BLaER1 (cell line): ENCODE data around the gene MYH10.

Experiments
- H3K27ac ChIP-seq: shearing (Covaris generic); formaldehyde crosslinking; 2 replicates; pipeline ENCODE4 v1.8.1; 2022
- H3K27me3 ChIP-seq: shearing (Covaris generic); formaldehyde crosslinking; 2 replicates; pipeline ENCODE4 v1.8.1; 2022
- H3K36me3 ChIP-seq: shearing (Covaris generic); formaldehyde crosslinking; 2 replicates; pipeline ENCODE4 v1.8.1; 2022
- H3K4me1 ChIP-seq: shearing (Covaris generic); formaldehyde crosslinking; 2 replicates; pipeline ENCODE4 v1.8.1; 2022
- H3K4me2 ChIP-seq: shearing (Covaris generic); formaldehyde crosslinking; 2 replicates; pipeline ENCODE4 v1.8.1; 2022
- H3K4me3 ChIP-seq: shearing (Covaris generic); formaldehyde crosslinking; 2 replicates; pipeline ENCODE4 v1.8.1; 2022
- H3K9ac ChIP-seq: shearing (Covaris generic); formaldehyde crosslinking; 2 replicates; pipeline ENCODE4 v1.8.1; 2022
- H3K9me3 ChIP-seq: shearing (Covaris generic); formaldehyde crosslinking; 2 replicates; pipeline ENCODE4 v1.8.1; 2022
- H4K20me1 ChIP-seq: shearing (Covaris generic); formaldehyde crosslinking; 2 replicates; pipeline ENCODE4 v1.8.1; 2022
- Cebpa-rat ChIP-seq: shearing (Covaris generic); IDR thresholded peaks from 2 replicates; pipeline ENCODE4 v1.8.1; 2022

The MYH10 gene

GRCh38 chr17:8465356-8465755, 165.2 kb downstream of the MYH10 start:
- Histone ChIP-seq H3K4me2 (no peak overlapping the region), H3K36me3 (peaks cover 89% of the 10 kb centered on the region), H3K27me3 (no peaks in the 10 kb centered on the region), H4K20me1 (peaks cover 95% of the 10 kb centered on the region), H3K4me3 (no peak overlapping the region), H3K9ac (no peak overlapping the region), H3K4me1 (peaks cover 20% of the 10 kb centered on the region), H3K27ac (no peak overlapping the region), H3K9me3 (no peaks in the 10 kb centered on the region)
- no peak for TF ChIP-seq Cebpa-rat

DNA sequence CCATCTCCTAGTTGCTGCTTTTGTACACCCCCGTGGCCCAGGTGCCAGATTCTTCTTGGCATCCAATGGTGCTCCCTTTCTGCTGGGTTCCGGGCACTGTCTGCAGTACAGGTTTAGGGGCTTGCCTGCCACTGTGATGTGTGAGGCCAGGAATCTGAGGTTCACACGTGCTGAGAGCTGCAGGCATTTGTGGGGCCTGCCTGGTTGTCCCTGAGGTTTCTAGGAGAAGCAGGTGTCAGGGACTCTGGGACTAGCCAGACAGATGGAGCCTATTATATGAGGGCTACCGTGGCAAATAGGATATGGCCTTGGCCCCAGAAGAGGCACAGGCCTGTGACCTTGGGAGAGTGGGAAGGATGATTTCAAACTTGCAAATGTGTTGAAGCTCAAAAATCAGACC, 165.6 kb downstream of the MYH10 start:
- Histone ChIP-seq H3K4me1 (peaks cover 19% of the 10 kb centered on the region), H3K4me3 (no peak overlapping the region), H3K4me2 (no peak overlapping the region), H3K36me3 (peaks cover 89% of the 10 kb centered on the region), H3K9ac (no peak overlapping the region), H3K27ac (no peak overlapping the region), H4K20me1 (peaks cover 91% of the 10 kb centered on the region), H3K27me3 (no peaks in the 10 kb centered on the region), H3K9me3 (no peaks in the 10 kb centered on the region)
- TF ChIP-seq Cebpa-rat, result no peak

DNA sequence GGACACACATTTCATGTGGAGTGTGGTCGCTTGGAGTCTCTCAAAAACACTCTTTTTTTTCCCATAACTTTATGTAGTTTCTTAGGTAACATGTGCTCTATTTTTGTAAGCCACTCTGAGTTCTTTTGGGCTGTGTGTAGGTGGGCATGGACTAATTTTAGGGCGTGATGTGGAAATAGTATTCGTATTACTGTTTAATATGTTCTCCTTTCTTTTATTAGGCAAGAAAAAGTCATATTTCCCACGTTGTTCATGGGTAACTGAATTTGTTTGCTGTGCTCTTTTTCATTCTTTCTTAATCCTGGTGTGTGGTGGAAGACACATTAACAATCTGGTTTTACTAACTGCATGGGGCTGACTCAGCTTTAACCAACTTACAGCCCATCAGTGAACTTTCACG, 167.4 kb downstream of the MYH10 start:
- H3K4me1 ChIP-seq, result peaks cover under 1% of the 10 kb centered on the region; the same call in 1 of the 2 replicates
- no peak overlapping the region for H3K27ac ChIP-seq
- no peak overlapping the region for H3K4me3 ChIP-seq
- no peak overlapping the region for H3K9ac ChIP-seq
- H3K4me2 ChIP-seq, result no peak overlapping the region
- H3K27me3 ChIP-seq, result no peaks in the 10 kb centered on the region
- no peaks in the 10 kb centered on the region for H3K9me3 ChIP-seq
- TF ChIP-seq Cebpa-rat, result no peak
- H3K36me3 ChIP-seq, result peaks cover 97% of the 10 kb centered on the region
- H4K20me1 ChIP-seq, result peaks cover 88% of the 10 kb centered on the region

DNA sequence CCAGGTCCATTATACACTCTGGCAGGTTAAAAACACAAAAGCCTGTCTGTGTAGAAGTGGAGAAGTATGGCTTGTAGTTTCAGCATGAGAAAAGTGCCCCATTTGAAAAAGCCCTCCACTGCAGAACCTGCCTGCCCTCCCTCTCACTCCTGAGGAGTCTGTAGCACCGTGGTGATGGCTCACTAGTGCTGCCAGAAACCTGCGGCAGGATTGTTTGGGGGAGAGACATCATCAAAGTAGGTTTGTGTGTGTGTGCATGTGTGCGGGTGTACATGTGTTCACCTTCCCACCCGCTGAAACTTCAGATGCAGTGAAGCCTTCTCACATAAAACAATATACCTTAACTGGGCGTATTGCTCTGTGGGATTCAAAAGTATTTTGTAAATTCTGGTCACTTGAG, 168.0 kb downstream of the MYH10 start:
- Histone ChIP-seq H4K20me1 (peaks cover 88% of the 10 kb centered on the region), H3K9me3 (no peaks in the 10 kb centered on the region), H3K4me1 (no peaks in the 10 kb centered on the region), H3K4me2 (no peak overlapping the region), H3K27me3 (no peaks in the 10 kb centered on the region), H3K9ac (no peak overlapping the region), H3K4me3 (no peak overlapping the region), H3K27ac (no peak overlapping the region), H3K36me3 (peaks cover 97% of the 10 kb centered on the region)
- no peak for TF ChIP-seq Cebpa-rat

DNA sequence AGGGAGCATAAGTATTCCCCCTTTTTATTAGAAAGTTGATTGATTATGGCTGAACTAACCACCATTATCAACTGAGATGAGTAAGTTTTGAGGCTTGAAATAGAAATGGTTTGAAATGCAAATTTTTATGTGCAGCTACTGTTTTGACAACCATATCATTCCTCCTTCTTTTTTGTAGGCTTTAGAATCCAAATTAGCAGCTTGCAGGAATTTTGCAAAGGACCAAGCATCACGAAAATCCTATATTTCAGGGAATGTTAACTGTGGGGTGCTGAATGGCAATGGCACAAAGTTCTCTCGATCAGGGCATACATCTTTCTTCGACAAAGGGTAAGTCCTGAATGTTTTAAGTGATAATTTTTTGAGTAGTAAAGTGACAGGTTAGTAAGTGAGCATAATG, 170.7 kb downstream of the MYH10 start:
- no peak overlapping the region for H3K4me3 ChIP-seq
- H3K4me2 ChIP-seq, result no peak overlapping the region
- H4K20me1 ChIP-seq, result peaks cover 73% of the 10 kb centered on the region
- TF ChIP-seq Cebpa-rat, result no peak
- peaks cover 99% of the 10 kb centered on the region for H3K36me3 ChIP-seq
- no peaks in the 10 kb centered on the region for H3K27me3 ChIP-seq
- 0 out of 2 replicates have a peak overlapping the region, but pooled peaks have one; percentile 17 for H3K9ac ChIP-seq
- no peak overlapping the region for H3K27ac ChIP-seq
- H3K4me1 ChIP-seq, result no peaks in the 10 kb centered on the region
- H3K9me3 ChIP-seq, result no peaks in the 10 kb centered on the region

DNA sequence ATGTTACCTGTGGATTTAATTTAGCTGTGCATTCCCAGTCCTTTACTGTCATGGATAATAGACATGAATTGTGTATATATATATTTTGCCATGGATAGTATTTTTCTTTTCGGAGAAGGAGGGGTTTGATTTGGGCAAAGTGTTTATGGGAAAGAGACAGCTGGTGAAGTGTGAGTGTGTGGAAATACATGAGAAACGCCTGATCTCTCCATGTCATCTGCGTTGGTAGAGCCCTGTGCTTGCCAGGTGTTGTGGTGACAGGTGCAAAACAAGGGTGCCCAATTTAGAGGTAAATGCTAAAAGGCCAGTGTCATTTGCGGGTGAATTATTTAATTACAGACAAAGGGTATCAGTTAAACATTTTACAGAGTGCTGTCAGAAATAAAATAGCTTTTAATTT, 171.4 kb downstream of the MYH10 start:
- Histone ChIP-seq H3K27me3 (no peaks in the 10 kb centered on the region), H3K36me3 (peaks cover 99% of the 10 kb centered on the region), H3K9ac (no peak overlapping the region), H3K4me1 (no peaks in the 10 kb centered on the region), H4K20me1 (peaks cover 66% of the 10 kb centered on the region), H3K4me3 (no peak overlapping the region), H3K4me2 (no peak overlapping the region), H3K27ac (no peak overlapping the region), H3K9me3 (no peaks in the 10 kb centered on the region)
- no peak for TF ChIP-seq Cebpa-rat

DNA sequence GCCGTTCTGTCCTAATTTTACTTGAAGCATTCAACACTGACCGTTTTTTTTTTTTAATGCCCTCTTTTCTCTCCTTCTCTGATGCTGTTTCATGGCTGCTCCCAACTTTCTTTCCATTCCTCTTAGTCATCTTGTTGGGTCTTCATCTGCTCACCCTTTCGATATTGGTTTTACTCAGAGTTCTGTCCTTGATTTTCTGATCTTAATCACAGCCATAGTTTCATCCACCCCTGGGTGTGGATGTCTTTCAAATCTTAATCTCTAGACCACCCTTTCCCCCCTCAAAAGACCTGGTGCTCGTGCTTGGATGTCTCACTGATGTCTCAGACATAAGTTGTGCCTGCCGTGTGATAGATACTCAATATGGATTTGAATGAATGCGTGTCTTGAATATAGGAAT, 172.4 kb downstream of the MYH10 start:
- TF ChIP-seq Cebpa-rat, result no peak
- H3K9me3 ChIP-seq, result no peaks in the 10 kb centered on the region
- peaks cover 56% of the 10 kb centered on the region for H4K20me1 ChIP-seq
- no peak overlapping the region for H3K9ac ChIP-seq
- H3K4me2 ChIP-seq, result no peak overlapping the region
- H3K4me1 ChIP-seq, result no peaks in the 10 kb centered on the region
- no peak overlapping the region for H3K27ac ChIP-seq
- H3K27me3 ChIP-seq, result no peaks in the 10 kb centered on the region
- H3K4me3 ChIP-seq, result no peak overlapping the region
- peaks cover 98% of the 10 kb centered on the region for H3K36me3 ChIP-seq

GRCh38 chr17:8455665-8456209, 174.8 kb downstream of the MYH10 start:
- Histone ChIP-seq H4K20me1 (peaks cover 33% of the 10 kb centered on the region), H3K9ac (no peak overlapping the region), H3K4me1 (no peaks in the 10 kb centered on the region), H3K9me3 (no peaks in the 10 kb centered on the region), H3K27me3 (no peaks in the 10 kb centered on the region), H3K27ac (no peak overlapping the region), H3K4me2 (no peak overlapping the region), H3K36me3 (peaks cover 98% of the 10 kb centered on the region), H3K4me3 (no peak overlapping the region)
- no peak for TF ChIP-seq Cebpa-rat

GRCh38 chr17:8453326-8453725, 177.2 kb downstream of the MYH10 start:
- peaks cover 97% of the 10 kb centered on the region for H3K36me3 ChIP-seq
- no peak overlapping the region for H3K27ac ChIP-seq

DNA sequence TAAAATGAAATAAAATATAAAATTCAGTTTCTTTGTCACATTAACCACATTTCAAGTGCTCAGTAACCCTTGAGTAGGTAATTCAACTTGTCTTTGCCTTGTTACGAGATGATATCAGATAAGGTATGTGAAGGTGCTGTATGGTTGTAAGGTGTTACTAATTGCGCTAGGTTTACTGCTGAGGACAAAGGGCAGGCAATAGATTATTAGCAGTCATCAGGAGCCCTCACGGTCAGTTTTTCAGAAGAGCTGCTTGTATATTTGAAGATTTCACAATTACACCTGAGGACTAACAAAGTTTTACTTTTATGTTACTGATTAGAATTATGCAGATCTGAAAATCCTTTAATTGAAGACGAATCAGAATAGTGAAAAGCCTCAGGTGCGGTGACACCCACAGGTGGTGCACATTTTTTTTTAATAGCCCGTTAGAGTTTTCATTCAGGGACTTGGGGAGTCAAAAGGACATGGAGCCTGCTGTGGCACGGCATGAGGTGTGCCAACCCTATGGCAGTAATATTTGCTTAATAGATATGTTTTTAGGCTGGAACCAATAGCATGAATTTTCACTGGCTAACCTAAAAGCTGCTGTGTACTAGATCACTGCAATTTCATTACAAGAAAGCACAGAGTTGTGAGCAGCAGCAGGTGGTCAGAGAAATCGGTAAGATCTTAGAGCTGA, 178.5 kb downstream of the MYH10 start:
- Histone ChIP-seq H3K9ac (no peak overlapping the region), H3K27ac (no peak overlapping the region), H3K9me3 (no peaks in the 10 kb centered on the region), H4K20me1 (peaks cover 9% of the 10 kb centered on the region; the same call in 1 of the 2 replicates), H3K4me2 (no peak overlapping the region), H3K4me3 (no peak overlapping the region), H3K36me3 (peaks cover 96% of the 10 kb centered on the region), H3K27me3 (no peaks in the 10 kb centered on the region), H3K4me1 (no peaks in the 10 kb centered on the region)
- no peak for TF ChIP-seq Cebpa-rat

More at GRCh38 chr17:8453326-8453725, 177.2 kb downstream of the MYH10 start:
- Histone ChIP-seq H3K4me3 (no peak overlapping the region), H3K4me1 (no peaks in the 10 kb centered on the region), H4K20me1 (peaks cover 20% of the 10 kb centered on the region), H3K9ac (no peak overlapping the region), H3K9me3 (no peaks in the 10 kb centered on the region), H3K4me2 (no peak overlapping the region), H3K27me3 (no peaks in the 10 kb centered on the region)
- no peak for TF ChIP-seq Cebpa-rat
